GM10266 (cell line): Measurements from ENCODE around the gene TRMT10A.
A peak's percentile ranks its signal among the peaks of the same experiment; 100 is the strongest.

Source experiments
- DNase-seq: peaks from one replicate; pipeline ENCODE4 v3.0.0; 2012; ENCODE audit errors: extremely low spot score
- CTCF ChIP-seq: IDR thresholded peaks from 2 replicates; pipeline ENCODE4 v1.5.1; 2012; ENCODE audit warnings: mild to moderate bottlenecking, low read depth; ENCODE audit not compliant: control insufficient read depth, insufficient read depth; ENCODE audit errors: missing control alignments

TRMT10A gene

GRCh38 chr4:99585516-99585915 is 21.7 kb upstream of the TRMT10A start:
- TF ChIP-seq CTCF: no peak

GRCh38 chr4:99578714-99579113 is 14.9 kb upstream of the TRMT10A start:
- no peak for TF ChIP-seq CTCF
- no peak for DNase-seq

More at GRCh38 chr4:99585516-99585915, 21.7 kb upstream of the TRMT10A start:
- no peak for DNase-seq

GRCh38 chr4:99574530-99575324 is 10.9 kb upstream of the TRMT10A start, which contains the start of gene MTTP:
Gene MTTP (plus strand): TSS chr4:99574824. CDS start chr4:99574910, 86 bp downstream.
- no peak for TF ChIP-seq CTCF
- peak; percentile 2 for DNase-seq

GRCh38 chr4:99573735-99574368 is 10.0 kb upstream of the TRMT10A start:
- TF ChIP-seq CTCF: no peak
- no peak for DNase-seq

GRCh38 chr4:99572527-99573240 is 8.8 kb upstream of the TRMT10A start:
- no peak for TF ChIP-seq CTCF
- DNase-seq: no peak

- DNase-seq: no peak
- no peak for TF ChIP-seq CTCF
Measured at GRCh38 chr4:99571883-99572282, 8.0 kb upstream of the TRMT10A start.
